Measurements from ENCODE around the gene MSMO1.

The MSMO1 gene

DNA sequence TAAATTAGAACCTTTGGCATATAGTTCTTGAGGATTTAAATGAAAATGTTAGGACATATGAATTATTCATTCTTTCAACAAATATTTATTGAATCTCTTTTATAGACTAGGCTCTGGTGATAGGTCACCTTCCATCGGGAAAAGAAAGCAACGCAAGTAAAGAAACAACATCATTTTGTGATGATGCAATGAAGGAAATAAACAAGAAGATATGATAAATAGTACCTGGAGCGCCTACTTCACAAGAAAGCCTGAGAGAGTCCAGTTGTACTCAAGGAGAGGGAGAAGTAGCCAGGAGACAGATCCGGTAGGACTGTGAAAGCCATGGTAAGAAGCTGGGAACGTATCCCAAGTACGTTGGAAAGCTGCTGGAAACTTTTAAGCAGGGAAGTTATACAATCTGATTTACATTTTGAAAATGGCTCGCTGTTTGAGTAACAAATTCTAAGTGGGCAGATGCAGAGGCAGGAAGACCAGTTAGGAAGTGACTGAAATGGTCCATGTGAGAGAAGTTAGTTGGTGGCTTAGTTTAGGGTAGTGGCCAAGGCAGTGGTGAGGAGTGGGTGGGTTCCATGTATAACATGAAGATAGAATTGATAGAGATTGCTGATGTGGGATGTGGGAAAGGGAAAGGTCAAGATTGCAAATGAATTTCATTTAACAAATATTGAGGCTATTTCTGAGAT lies 33.7 kb downstream of the MSMO1 start:
- no peak for DNase-seq (ENCODE audit: low read depth)
- H3K4me3 ChIP-seq (ENCODE audit: low read depth, low read length) = no peak overlapping the region
- TF ChIP-seq, protein P1, sequence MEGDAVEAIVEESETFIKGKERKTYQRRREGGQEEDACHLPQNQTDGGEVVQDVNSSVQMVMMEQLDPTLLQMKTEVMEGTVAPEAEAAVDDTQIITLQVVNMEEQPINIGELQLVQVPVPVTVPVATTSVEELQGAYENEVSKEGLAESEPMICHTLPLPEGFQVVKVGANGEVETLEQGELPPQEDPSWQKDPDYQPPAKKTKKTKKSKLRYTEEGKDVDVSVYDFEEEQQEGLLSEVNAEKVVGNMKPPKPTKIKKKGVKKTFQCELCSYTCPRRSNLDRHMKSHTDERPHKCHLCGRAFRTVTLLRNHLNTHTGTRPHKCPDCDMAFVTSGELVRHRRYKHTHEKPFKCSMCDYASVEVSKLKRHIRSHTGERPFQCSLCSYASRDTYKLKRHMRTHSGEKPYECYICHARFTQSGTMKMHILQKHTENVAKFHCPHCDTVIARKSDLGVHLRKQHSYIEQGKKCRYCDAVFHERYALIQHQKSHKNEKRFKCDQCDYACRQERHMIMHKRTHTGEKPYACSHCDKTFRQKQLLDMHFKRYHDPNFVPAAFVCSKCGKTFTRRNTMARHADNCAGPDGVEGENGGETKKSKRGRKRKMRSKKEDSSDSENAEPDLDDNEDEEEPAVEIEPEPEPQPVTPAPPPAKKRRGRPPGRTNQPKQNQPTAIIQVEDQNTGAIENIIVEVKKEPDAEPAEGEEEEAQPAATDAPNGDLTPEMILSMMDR (IDR thresholded peaks at IDR 0.05; ENCODE audit: control insufficient read depth, extremely low read depth, insufficient read depth) = no peak

DNA sequence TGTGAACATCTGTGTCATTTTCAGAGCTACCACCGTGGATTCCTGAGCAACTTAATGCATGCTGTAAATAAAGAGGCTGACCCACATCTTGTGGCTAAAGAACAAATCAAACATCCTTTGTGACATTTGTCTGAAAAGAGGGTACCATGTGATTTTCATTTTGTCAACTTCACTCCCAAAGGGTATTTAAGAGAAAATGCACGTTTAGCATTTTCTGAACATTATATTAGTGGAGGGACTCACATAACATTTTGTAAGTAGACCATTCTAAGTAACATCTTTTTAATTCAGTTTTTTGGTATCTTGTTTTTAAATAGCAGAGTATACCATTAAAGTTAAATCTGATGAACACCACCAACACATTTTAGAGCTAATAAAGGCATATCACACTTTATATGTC lies 34.3 kb downstream of the MSMO1 start:
- TF ChIP-seq, protein P1 (IDR thresholded peaks at IDR 0.05; ENCODE audit: control insufficient read depth, extremely low read depth, insufficient read depth) = no peak
- DNase-seq (ENCODE audit: low read depth) = no peak
- H3K4me3 ChIP-seq (ENCODE audit: low read depth, low read length) = no peak overlapping the region

DNA sequence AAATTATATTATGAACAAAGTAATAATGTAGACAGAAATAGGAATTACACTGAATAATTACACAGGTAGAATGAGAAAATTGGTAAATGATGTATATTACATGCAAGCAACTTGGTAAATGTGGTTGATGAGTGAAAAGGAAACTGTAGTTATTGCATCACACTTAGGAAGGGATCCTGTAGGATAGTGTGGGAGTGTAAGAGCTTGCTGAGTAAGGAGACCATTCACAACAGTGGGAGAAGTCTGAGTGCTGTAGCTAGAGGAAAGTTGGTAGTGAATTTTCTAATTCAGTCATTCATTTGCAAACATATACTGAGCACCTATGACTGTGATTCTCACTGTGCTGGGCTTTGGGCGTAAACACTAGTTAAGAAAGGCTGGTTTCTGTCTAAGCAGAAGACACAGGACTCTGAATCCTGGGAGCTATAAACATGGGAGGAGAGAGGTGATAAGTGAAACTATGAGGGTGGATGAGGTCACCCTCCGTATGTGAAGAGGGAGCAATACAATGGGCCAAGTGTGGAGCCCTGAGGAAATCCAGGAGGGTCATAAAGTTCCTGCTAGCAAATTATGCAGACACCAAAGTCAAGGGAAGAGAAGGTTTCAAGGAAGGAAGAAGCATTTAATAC lies 37.1 kb downstream of the MSMO1 start:
- no peak for DNase-seq (ENCODE audit: low read depth)
- TF ChIP-seq, protein P1 (IDR thresholded peaks at IDR 0.05; ENCODE audit: control insufficient read depth, extremely low read depth, insufficient read depth) = no peak

DNA sequence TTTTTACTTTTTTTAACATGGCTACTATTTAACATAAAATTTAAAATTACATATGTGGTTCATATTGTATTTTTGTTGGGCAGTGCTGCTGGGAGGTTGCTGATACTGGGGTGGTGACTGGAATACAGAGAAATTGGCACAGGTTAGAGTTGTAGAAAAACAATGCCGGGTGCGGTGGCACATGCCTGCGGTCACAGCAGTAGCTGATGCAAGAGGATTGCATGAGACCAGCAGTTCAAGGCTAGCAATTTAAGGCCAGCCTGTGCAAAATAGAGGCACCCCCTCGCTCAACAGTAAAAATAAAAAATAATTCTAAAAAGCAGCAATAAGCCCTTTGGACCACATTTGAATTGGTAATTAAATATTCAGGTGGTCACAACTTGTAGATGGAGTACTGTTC lies 39.6 kb downstream of the MSMO1 start:
- TF ChIP-seq, protein P1 (IDR thresholded peaks at IDR 0.05; ENCODE audit: control insufficient read depth, extremely low read depth, insufficient read depth) = no peak
- H3K4me3 ChIP-seq (ENCODE audit: low read depth, low read length) = no peak overlapping the region
- DNase-seq (ENCODE audit: low read depth) = no peak

More for the DNA sequence above, 37.1 kb downstream of the MSMO1 start:
- H3K4me3 ChIP-seq (ENCODE audit: low read depth, low read length) = no peak overlapping the region

DNA sequence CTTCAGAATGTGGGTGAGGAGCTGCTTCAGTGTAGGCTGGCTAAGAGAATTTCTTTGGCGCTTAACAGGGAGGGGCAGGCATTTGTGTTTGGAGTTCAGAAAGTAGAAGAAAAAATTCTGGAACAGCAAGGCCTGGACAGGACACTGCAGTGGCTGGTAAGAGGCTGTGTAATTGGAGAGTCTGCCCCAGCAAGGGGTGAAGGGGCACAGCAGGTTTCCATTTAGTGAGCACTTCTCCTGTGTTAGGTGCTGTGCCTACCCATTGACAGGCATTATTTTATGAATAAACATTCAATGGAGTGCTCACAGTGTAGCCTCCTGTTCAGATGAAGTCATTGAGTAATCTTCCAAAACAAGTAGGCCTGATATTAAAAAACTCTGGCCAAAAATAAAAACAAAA lies 40.6 kb downstream of the MSMO1 start:
- TF ChIP-seq, protein P1 (IDR thresholded peaks at IDR 0.05; ENCODE audit: control insufficient read depth, extremely low read depth, insufficient read depth) = no peak
- no peak overlapping the region for H3K4me3 ChIP-seq (ENCODE audit: low read depth, low read length)
- no peak for DNase-seq (ENCODE audit: low read depth)

DNA sequence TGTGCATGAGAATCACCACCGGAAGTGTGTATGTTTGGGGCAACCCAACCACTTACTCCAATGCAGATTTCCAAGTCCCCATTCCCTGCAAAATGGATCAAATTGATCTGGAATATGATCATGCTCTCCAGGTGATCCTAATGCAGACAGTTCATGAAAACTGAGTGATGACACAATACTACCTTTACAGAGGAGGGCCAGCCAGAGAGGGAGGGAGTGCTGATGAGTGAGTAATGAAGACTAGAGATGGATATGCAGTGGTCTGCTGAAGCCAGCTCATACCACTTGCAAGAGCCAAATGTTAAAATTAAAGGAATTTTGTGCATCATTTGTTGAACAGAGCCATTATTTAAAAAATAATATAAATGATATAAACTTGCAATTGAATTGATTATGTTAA lies 41.1 kb downstream of the MSMO1 start:
- DNase-seq (ENCODE audit: low read depth) = no peak

More for the DNA sequence above, 41.1 kb downstream of the MSMO1 start:
- TF ChIP-seq, protein P1 (IDR thresholded peaks at IDR 0.05; ENCODE audit: control insufficient read depth, extremely low read depth, insufficient read depth) = no peak
- H3K4me3 ChIP-seq (ENCODE audit: low read depth, low read length) = no peak overlapping the region

All from LNCaP clone FGC (cell line).